Measurements from ENCODE around the gene OR2H1. TPM values are rescaled to one million over a fixed set of nuclear protein-coding genes. Genes with fewer than 3 reads are reported as not detected.

Gene OR2H1
- total and polyA plus RNA-seq, 3 donors from 2014 or later: 7.5 to 18.8 (median 16.9) TPM

- Histone ChIP-seq H3K27me3 (no peaks in the 10 kb centered on the region), H3K27ac (no peak overlapping the region), H3K4me1 (no peaks in the 10 kb centered on the region), H3K36me3 (ENCODE audit: low read depth, missing control alignments) (no peaks in the 10 kb centered on the region), H3K9me3 (no peaks in the 10 kb centered on the region), H3K4me3 (no peak overlapping the region)
- TF ChIP-seq POLR2A (IDR thresholded peaks at IDR 0.05): no peak
- no peak for TF ChIP-seq CTCF (IDR thresholded peaks at IDR 0.05)
- DNase-seq: no peak
- intact Hi-C loops (cut with DNase I; ENCODE audit: low total_unique reads): no loop called here
- 83 to 89% methylated on average over 5 of the region's 5 CpGs for WGBS, 2 donors
Measured at GRCh38 chr6:29478740-29479139, 21.8 kb downstream of the OR2H1 start.

- Histone ChIP-seq H3K27ac (no peak overlapping the region), H3K4me1 (no peaks in the 10 kb centered on the region), H3K36me3 (ENCODE audit: low read depth, missing control alignments) (no peaks in the 10 kb centered on the region), H3K27me3 (no peaks in the 10 kb centered on the region), H3K4me3 (no peak overlapping the region), H3K9me3 (no peaks in the 10 kb centered on the region)
- intact Hi-C loops (cut with DNase I; ENCODE audit: low total_unique reads): no loop called here
- TF ChIP-seq CTCF (IDR thresholded peaks at IDR 0.05): no peak
- no peak for TF ChIP-seq POLR2A (IDR thresholded peaks at IDR 0.05)
- WGBS, 2 donors: 84 to 86% methylated on average over 2 of the region's 2 CpGs
- DNase-seq: no peak
Measured at GRCh38 chr6:29479560-29479959, 22.6 kb downstream of the OR2H1 start.

- no peak for TF ChIP-seq CTCF (IDR thresholded peaks at IDR 0.05)
- TF ChIP-seq POLR2A (IDR thresholded peaks at IDR 0.05): no peak
- no peak for DNase-seq
- Histone ChIP-seq H3K27me3 (no peaks in the 10 kb centered on the region), H3K4me3 (no peak overlapping the region), H3K9me3 (no peaks in the 10 kb centered on the region), H3K36me3 (ENCODE audit: low read depth, missing control alignments) (no peaks in the 10 kb centered on the region), H3K4me1 (no peaks in the 10 kb centered on the region), H3K27ac (no peak overlapping the region)
- intact Hi-C loops (cut with DNase I; ENCODE audit: low total_unique reads): no loop called here
- 76 to 77% methylated on average over 3 of the region's 3 CpGs for WGBS, 2 donors
Measured at GRCh38 chr6:29483186-29483585, 26.2 kb downstream of the OR2H1 start.

GRCh38 chr6:29483735-29484134, 26.8 kb downstream of the OR2H1 start:
- no peaks in the 10 kb centered on the region for H3K36me3 ChIP-seq (ENCODE audit: low read depth, missing control alignments)
- intact Hi-C loops (cut with DNase I; ENCODE audit: low total_unique reads): no loop called here
- H3K4me3 ChIP-seq: no peak overlapping the region
- 94 to 95% methylated on average over 1 of the region's 1 CpG for WGBS, 2 donors
- DNase-seq: no peak
- no peak overlapping the region for H3K27ac ChIP-seq
- H3K4me1 ChIP-seq: no peaks in the 10 kb centered on the region
- no peaks in the 10 kb centered on the region for H3K9me3 ChIP-seq
- TF ChIP-seq CTCF (IDR thresholded peaks at IDR 0.05) (no peak), POLR2A (IDR thresholded peaks at IDR 0.05) (no peak)
- no peaks in the 10 kb centered on the region for H3K27me3 ChIP-seq

GRCh38 chr6:29486577-29486976, 29.6 kb downstream of the OR2H1 start:
- Histone ChIP-seq H3K27ac (no peak overlapping the region), H3K9me3 (no peaks in the 10 kb centered on the region), H3K27me3 (no peaks in the 10 kb centered on the region), H3K4me1 (no peaks in the 10 kb centered on the region), H3K36me3 (ENCODE audit: low read depth, missing control alignments) (no peaks in the 10 kb centered on the region), H3K4me3 (no peak overlapping the region)
- intact Hi-C loops (cut with DNase I; ENCODE audit: low total_unique reads): no loop called here
- DNase-seq: no peak
- 53 to 56% methylated on average over 4 of the region's 4 CpGs for WGBS, 2 donors
- TF ChIP-seq POLR2A (IDR thresholded peaks at IDR 0.05): no peak
- TF ChIP-seq CTCF (IDR thresholded peaks at IDR 0.05): no peak

All from testis (tissue), 3 donors.